Peyer's patch (tissue), 4 donors: Measurements from ENCODE around the gene TTC9C.

ENCODE experiments used
- POLR2A ChIP-seq, 2 donors: fragments of 450-650 bp; IDR thresholded peaks; one replicate each; pipeline ENCODE4 v1.5.1; 2017; ENCODE audit warnings: antibody characterized with exemption in 2 of 2, mild to moderate bottlenecking in 2 of 2, moderate library complexity in 2 of 2
- TF ChIP-seq, protein P1 (sequence below), 6 experiments: fragments of 450-650 bp in 4 of 6; fragments of 200-600 bp in 2 of 6; sonication (generic) in 1 of 6; IDR thresholded peaks; one replicate each; pipeline ENCODE4 v1.5.1; 2017 to 2019; ENCODE audit warnings: antibody characterized with exemption in 6 of 6, mild to moderate bottlenecking in 3 of 6, moderate library complexity in 1 of 6

DNA sequence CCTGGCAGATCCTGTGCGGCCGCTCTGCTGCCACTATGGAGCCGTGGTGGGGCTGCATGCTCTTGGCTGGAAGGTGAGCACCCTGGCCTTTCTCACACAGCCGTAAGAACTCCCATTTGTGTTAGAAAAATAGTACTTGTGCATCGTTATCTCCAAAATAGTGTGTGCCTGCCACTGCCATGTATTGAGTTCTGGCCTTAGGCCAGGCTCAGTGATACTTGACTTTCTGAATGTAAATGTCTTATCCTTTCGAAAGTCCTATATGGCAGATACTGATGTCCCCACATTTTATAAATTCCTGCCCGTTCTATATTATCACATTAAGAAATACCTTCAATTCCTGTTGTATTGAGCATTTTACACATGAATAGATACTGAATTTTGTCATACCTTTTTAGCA, 54.5 kb downstream of the TTC9C start:
- TF ChIP-seq, protein P1, sequence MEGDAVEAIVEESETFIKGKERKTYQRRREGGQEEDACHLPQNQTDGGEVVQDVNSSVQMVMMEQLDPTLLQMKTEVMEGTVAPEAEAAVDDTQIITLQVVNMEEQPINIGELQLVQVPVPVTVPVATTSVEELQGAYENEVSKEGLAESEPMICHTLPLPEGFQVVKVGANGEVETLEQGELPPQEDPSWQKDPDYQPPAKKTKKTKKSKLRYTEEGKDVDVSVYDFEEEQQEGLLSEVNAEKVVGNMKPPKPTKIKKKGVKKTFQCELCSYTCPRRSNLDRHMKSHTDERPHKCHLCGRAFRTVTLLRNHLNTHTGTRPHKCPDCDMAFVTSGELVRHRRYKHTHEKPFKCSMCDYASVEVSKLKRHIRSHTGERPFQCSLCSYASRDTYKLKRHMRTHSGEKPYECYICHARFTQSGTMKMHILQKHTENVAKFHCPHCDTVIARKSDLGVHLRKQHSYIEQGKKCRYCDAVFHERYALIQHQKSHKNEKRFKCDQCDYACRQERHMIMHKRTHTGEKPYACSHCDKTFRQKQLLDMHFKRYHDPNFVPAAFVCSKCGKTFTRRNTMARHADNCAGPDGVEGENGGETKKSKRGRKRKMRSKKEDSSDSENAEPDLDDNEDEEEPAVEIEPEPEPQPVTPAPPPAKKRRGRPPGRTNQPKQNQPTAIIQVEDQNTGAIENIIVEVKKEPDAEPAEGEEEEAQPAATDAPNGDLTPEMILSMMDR (IDR thresholded peaks at IDR 0.05) = no peak
- TF ChIP-seq POLR2A (IDR thresholded peaks at IDR 0.05) = no peak
